Stimulated activated naive CD8-positive, alpha-beta T cell treated with anti-CD3 and anti-CD28 coated beads, Interleukin-15, amount 100 ng/mL, for 72 hours (primary cell): Measurements from ENCODE around the gene SDHB.
A peak's percentile ranks its signal among the peaks of the same experiment; 100 is the strongest.

Source experiments
- ATAC-seq: fragments of 150-1000 bp; cut with Tn5 transposase; 2 replicates; pipeline ENCODE4 v1.10.0; 2021; ENCODE audit warnings: mild to moderate bottlenecking, moderate library complexity
- DNase-seq, 2 donors: peaks; one replicate each; pipeline ENCODE4 v3.0.0; 2021 to 2022
- H3K27ac Mint-ChIP-seq, 2 donors: one replicate each; pipeline ENCODE4 v1.8.0; 2022; ENCODE audit warnings: mild to moderate bottlenecking in 2 of 2, mixed read lengths in 2 of 2, moderate library complexity in 2 of 2
- H3K27me3 Mint-ChIP-seq: one replicate; pipeline ENCODE4 v1.8.0; 2022; ENCODE audit warnings: mixed read lengths
- H3K4me1 Mint-ChIP-seq: one replicate; pipeline ENCODE4 v1.8.0; 2022; ENCODE audit warnings: mild to moderate bottlenecking, mixed read lengths
- H3K4me3 Mint-ChIP-seq, 2 donors: one replicate each; pipeline ENCODE4 v1.8.0; 2022; ENCODE audit warnings: mild to moderate bottlenecking in 2 of 2, mixed read lengths in 2 of 2, moderate library complexity in 1 of 2
- H3K9me3 Mint-ChIP-seq, 2 donors: one replicate each; pipeline ENCODE4 v1.8.0; 2022; ENCODE audit warnings: mixed read lengths in 2 of 2

SDHB gene

DNA sequence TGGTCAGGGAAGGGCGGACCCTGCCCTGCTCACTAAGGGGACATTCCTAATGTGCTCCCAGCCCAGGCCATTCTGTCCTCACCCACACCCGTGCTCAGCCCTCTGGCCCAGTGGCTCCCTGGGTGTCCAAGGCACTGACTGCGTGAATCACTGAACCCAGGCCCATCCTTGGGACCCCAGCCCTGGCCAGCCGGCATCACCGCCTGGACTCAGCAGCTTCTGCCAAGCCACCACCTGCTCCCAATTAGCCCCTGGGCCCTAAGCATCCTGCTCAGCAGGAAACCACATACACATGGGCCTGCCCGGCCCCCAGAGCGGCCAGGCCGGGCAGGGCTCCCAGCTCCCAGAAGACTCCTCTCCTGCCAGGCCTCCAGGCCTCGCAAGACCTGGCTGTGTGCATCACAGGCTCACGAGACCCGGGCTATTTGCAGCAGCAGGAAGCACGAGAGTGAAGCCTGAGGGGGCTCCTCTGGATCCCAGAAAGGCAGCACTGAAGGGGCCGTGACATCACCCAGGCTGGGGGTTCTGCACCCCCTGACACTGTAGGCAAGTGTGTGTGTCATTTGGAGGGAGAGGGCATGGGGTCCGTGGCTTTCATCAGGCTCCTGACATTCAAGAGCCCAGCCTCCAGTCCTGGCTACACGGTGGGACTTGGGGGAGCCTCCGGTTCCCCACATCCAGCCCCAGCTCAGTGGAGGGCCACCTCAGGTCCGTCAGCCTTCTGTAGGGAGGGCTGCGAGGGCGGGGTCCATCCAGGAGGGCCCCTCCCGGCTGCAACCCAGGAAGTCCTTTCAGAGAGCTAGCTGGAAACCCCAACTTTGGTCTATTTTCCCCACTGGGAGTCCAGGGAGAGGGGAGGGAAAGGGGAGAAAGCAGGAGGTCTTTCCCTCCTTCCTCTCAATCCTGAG, 75.0 kb downstream of the SDHB start:
- no peaks in the 10 kb centered on the region for H3K9me3 Mint-ChIP-seq
- ATAC-seq (no peak), DNase-seq (no peak)
- H3K27ac Mint-ChIP-seq: no peak overlapping the region
- H3K4me1 Mint-ChIP-seq: peaks cover 12% of the 10 kb centered on the region
- peaks cover 50% of the 10 kb centered on the region for H3K27me3 Mint-ChIP-seq
- H3K4me3 Mint-ChIP-seq: peak overlapping the region in 1 of 2 donors; percentile 51

DNA sequence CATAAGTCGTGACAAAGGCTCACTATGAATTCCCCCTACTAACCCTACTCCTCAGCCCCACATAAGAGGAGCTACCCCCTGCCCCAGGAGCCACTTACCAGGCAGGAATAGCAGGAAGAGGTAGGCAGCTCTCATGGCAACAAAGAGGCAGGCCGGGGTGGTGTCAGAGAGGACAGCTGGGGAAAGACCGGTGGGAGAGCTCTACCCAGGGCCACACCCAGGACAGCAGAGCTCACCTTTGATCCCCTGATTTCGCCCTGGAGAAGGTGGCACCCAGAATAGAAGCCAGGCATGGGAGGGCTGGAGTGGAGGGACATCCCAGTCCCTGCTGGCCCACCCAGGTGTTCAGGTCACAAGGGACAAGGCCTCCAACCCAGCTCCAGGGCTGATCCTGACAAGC, 75.7 kb downstream of the SDHB start:
- peaks cover 44% of the 10 kb centered on the region for H3K27me3 Mint-ChIP-seq
- no peak overlapping the region for H3K27ac Mint-ChIP-seq
- H3K9me3 Mint-ChIP-seq: no peaks in the 10 kb centered on the region
- ATAC-seq: no peak
- H3K4me1 Mint-ChIP-seq: peaks cover 12% of the 10 kb centered on the region
- no peak for DNase-seq
- no peak overlapping the region for H3K4me3 Mint-ChIP-seq

DNA sequence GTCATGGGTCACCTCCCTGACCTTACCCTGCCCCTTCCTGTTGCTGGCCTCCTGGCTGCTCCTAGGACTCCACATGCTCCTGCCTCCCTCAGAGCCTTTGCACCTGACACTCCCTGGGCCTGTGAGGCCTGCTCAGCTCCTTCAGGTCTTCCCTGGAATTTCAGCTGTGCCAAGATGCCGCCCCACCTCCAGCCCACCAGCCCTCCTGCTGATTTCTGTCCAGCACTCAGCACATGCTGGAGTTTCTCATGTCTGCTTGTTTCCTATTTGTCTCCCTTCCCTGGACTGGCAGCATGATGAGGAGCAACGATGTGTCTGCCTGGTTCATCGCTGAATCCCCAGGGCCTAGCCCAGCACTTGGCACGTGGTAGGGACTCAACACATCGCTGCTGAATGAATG, 76.5 kb downstream of the SDHB start:
- H3K27me3 Mint-ChIP-seq: peaks cover 36% of the 10 kb centered on the region
- no peak for DNase-seq
- H3K9me3 Mint-ChIP-seq: no peaks in the 10 kb centered on the region
- no peak overlapping the region for H3K4me3 Mint-ChIP-seq
- no peak overlapping the region for H3K27ac Mint-ChIP-seq
- ATAC-seq: no peak
- peaks cover 12% of the 10 kb centered on the region for H3K4me1 Mint-ChIP-seq

DNA sequence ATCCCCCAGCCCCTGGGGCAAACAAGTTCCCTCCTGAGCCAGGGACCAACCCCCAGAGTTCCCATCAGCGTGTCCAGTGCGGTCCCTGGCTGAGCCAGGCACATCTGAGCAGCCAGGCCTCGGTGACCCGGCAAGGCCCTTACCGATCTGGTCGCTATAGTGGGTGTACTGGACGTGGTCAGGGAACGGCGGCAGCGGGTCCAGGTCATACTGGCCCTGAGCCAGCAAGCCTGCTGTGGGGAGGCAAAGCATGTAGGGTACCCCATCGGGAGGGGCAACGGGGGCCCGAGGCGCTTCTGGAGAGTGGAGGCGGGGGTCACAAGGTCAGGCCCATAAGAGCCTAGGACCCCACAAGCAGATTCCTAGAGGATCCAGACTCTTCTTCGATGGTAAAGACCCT, 76.9 kb downstream of the SDHB start:
- Mint-ChIP-seq H3K4me1 (peaks cover 12% of the 10 kb centered on the region), H3K27me3 (peaks cover 32% of the 10 kb centered on the region), H3K27ac (no peak overlapping the region), H3K4me3 (no peak overlapping the region), H3K9me3 (no peaks in the 10 kb centered on the region)
- DNase-seq: no peak
- ATAC-seq: no peak

DNA sequence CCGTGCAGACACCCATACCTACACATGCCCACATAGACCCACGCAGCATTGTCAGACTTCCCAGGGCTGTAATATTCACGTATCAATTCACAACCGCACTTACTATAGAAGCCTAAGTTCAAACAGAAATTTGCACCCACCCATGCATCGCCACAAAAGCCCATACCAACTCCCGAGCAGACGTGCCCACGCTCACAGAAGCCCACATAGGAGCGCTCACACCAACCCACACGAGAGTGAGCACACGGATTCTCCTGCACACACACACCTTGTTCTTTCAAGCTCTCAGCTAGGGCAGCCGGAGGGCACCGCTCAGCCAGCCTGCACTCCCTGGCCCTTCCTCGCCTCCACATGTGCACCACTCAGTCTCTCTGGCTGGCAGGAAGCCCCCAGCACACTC, 78.0 kb downstream of the SDHB start:
- no peak overlapping the region for H3K4me3 Mint-ChIP-seq
- DNase-seq (no peak), ATAC-seq (no peak)
- H3K27me3 Mint-ChIP-seq: peaks cover 21% of the 10 kb centered on the region
- H3K27ac Mint-ChIP-seq: no peak overlapping the region
- H3K4me1 Mint-ChIP-seq: peaks cover 5% of the 10 kb centered on the region
- H3K9me3 Mint-ChIP-seq: no peaks in the 10 kb centered on the region

DNA sequence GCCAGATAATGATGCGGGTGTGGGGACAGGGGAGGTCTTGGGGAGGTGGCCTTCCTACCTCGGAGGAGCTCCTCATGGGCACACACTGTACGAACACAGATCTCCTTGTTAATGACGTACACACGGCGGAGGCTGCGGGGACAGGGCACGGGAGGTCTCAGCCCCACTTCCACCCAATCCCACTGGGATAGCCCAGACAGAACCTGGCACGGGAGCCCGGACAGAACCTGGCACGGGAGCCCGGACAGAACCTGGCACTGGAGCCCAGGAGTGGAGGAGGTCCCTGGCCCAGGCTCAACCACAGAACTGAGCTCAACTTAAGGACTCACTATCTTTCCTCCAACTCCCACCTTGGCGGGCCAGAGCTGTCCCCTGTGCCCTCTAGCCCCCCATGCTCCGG, 78.6 kb downstream of the SDHB start:
- Mint-ChIP-seq H3K27ac (no peak overlapping the region), H3K9me3 (no peaks in the 10 kb centered on the region), H3K27me3 (peaks cover 14% of the 10 kb centered on the region), H3K4me1 (no peaks in the 10 kb centered on the region), H3K4me3 (no peak overlapping the region)
- DNase-seq (no peak), ATAC-seq (no peak)

DNA sequence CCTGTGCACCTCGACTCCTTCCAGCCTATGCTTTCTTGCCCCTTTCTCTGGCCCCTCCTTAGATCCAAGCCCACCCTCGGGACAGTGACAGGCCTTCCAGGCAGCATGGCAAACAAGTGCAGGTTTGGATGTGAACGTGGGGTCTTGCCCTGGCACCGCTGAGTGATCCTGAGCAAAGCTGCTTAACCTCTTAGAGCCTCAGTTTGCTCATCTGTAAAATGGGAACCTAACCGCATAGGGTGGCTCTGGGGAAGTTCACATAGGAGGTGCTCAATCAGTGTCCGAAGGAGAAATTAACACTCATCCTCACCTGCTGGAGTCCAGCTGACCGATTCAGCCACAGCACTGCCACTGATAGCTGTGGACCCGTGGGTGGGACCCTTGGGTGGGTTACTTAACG, 80.6 kb downstream of the SDHB start:
- Mint-ChIP-seq H3K27me3 (no peaks in the 10 kb centered on the region), H3K4me3 (no peak overlapping the region), H3K9me3 (no peaks in the 10 kb centered on the region), H3K27ac (no peak overlapping the region), H3K4me1 (no peaks in the 10 kb centered on the region)
- DNase-seq (no peak), ATAC-seq (no peak)

DNA sequence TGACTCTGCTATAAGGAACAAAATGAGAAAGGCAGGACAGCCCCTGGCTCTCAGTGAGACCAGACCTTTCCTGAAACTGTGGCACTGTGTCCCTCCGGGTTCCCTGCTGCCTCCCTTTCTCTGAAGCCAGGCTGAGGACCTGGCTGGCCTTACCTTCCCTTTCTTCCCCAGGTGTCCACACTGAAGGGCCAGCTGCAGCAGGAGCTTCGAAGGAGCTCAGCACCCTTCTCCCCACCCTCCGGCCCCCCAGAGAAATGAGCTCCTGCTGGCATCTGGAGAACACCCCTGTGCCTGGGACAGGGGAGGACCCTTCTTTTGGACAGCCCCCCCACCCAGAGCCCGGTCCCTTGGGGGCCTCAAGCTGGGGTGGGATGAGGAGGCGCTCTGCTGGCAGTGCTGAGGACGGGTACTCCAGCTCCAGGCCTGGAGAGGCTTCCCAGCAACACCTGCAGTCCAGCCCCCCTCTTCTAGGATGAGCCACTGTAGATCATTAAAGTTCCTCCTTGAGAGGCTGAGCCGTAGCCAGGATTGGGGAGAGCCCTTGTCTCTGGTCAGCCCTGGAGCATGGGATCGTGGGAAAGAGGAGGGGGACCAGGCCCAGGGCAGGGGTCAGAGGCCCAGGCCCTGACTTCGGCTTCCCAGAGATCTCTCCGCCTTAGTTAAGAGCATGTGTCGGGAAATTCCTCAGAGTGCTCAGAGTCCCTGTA, 81.5 kb downstream of the SDHB start:
- ATAC-seq: no peak
- H3K4me3 Mint-ChIP-seq: no peak overlapping the region
- DNase-seq: no peak
- no peaks in the 10 kb centered on the region for H3K9me3 Mint-ChIP-seq
- no peaks in the 10 kb centered on the region for H3K4me1 Mint-ChIP-seq
- H3K27ac Mint-ChIP-seq: peak overlapping the region in 1 of 2 donors; percentile 29
- H3K27me3 Mint-ChIP-seq: no peaks in the 10 kb centered on the region

DNA sequence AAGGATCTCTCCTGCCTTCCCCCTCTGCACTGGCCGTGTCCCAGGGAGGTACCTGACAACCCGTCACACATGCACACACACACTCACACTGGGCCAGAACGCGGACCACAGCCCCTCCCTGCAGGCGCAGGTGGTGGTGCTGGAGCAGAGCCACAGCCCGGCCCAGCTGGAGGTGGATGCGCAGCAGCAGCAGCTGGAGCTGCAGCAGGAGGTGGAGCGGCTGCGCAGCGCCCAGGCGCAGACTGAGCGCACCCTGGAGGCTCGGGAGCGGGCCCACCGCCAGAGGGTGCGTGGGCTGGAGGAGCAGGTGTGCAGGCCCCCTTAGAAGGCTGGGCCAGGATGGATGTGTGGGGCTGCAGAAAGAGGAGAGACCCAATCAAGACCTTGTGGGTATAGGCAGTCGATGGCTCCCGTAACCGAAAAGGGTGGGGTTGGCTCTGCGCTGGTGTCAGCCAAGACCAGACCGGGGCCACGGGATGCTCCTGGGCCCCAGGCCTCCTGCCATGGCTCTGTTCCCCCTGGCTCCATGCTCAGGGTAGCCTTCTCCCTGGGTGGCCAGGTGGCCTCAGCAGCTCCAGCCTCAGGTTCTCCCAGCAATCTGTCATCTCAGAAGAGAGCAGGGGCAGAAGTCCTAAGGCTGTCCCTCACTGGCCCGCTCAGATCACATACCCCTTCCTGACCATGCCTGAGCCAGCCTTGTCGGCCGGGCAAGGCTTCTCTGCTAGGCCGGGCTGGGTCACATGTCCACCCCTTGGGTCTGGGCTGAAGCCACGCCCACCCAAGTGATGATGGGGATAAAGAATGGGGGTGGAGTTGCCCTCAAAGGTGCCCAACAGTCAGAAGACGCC, 82.3 kb downstream of the SDHB start:
- no peaks in the 10 kb centered on the region for H3K4me1 Mint-ChIP-seq
- no peaks in the 10 kb centered on the region for H3K9me3 Mint-ChIP-seq
- no peak overlapping the region for H3K27ac Mint-ChIP-seq
- DNase-seq (no peak), ATAC-seq (no peak)
- H3K4me3 Mint-ChIP-seq: no peak overlapping the region
- H3K27me3 Mint-ChIP-seq: no peaks in the 10 kb centered on the region

DNA sequence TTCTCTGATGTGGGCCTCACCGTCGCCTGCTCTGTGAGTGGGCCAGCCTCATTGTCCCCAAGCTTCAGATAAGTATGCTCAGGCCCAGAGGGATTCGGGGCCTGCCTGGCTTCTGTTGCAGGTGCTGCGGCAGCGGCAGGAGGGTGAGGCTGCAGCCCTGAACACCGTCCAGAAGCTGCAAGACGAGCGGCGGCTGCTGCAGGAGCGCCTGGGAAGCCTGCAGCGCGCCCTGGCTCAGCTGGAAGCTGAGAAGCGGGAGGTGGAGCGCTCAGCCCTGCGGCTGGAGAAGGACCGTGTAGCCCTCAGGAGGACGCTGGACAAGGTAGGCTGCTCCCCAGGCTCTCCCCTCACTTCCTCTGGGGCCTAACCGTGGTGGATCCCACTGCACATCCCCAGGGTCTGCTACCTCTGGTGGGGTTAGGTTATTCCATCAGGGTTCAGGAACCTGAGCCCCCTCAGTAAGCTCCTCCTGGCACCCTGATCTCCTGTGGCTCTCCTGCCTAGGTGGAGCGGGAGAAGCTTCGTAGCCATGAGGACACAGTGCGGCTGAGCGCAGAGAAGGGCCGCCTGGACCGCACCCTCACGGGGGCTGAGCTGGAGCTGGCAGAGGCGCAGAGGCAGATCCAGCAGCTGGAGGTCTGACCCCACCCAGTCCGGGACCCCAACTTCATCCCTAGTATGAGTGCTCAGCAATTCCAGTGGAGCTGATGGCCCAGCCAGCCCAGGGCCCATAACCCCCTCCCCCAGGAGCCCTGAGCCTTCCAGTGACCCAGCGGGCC, 83.5 kb downstream of the SDHB start:
- no peak overlapping the region for H3K4me3 Mint-ChIP-seq
- DNase-seq (no peak), ATAC-seq (no peak)
- H3K4me1 Mint-ChIP-seq: peaks cover 4% of the 10 kb centered on the region
- H3K27me3 Mint-ChIP-seq: no peaks in the 10 kb centered on the region
- no peaks in the 10 kb centered on the region for H3K9me3 Mint-ChIP-seq
- H3K27ac Mint-ChIP-seq: peak overlapping the region in 1 of 2 donors; percentile 31

DNA sequence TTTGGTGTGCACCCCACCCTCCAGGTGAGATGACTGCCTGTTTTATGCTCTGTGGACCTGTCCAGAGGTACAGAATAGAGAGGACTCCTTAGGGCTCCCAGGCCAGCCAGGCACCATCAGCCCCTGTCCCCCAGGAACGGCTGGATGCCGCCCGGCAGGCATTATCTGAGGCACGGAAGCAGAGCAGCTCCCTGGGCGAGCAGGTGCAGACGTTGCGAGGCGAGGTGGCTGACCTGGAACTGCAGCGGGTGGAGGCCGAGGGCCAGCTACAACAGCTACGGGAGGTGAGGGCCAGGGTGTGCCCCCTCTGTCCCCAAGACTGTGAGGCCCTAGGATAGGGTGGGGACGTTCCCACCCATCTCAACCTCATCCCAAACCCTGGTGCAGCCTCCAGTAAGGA, 84.2 kb downstream of the SDHB start:
- H3K27me3 Mint-ChIP-seq: no peaks in the 10 kb centered on the region
- H3K27ac Mint-ChIP-seq: no peak overlapping the region
- no peak for DNase-seq
- H3K9me3 Mint-ChIP-seq: no peaks in the 10 kb centered on the region
- peaks cover 8% of the 10 kb centered on the region for H3K4me1 Mint-ChIP-seq
- no peak for ATAC-seq
- no peak overlapping the region for H3K4me3 Mint-ChIP-seq

DNA sequence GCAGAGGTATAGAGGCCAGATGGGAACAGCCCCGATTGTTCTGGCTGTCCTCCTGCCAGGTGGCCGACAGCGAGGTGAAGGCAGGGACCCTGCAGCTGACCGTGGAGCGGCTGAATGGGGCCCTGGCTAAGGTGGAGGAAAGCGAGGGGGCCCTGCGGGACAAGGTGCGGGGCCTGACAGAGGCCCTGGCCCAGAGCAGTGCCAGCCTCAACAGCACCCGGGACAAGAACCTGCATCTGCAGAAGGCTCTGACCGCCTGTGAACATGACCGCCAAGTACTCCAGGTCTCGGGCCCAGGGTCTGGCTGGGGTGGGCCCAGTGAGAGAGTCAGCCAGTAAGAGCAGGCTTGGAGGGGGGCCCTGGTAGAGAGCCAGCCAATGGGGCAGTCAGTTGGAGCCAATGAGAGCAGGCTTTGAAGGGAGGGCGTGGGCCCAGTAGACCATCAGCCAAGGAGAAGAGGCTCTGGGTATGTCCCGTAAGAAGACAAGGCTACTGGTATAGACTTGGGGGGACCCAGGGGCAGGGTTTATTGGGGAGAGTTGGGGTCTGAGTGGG, 84.7 kb downstream of the SDHB start:
- Mint-ChIP-seq H3K9me3 (no peaks in the 10 kb centered on the region), H3K27ac (peak overlapping the region in 1 of 2 donors; percentile 79), H3K27me3 (no peaks in the 10 kb centered on the region), H3K4me3 (no peak overlapping the region), H3K4me1 (peaks cover 8% of the 10 kb centered on the region)
- no peak for DNase-seq
- no peak for ATAC-seq
